Uterus (tissue), 2 donors: Measurements from ENCODE around the gene IFRD2.

Source experiments
- CTCF ChIP-seq, 4 experiments: fragments of 200-600 bp in 2 of 4; fragments of 450-650 bp in 2 of 4; sonication (generic) in 2 of 4; IDR thresholded peaks; one replicate each; pipeline ENCODE4 v1.5.1; 2016 to 2019; ENCODE audit warnings: antibody characterized with exemption in 4 of 4, mild to moderate bottlenecking in 2 of 4, moderate library complexity in 1 of 4
- POLR2A ChIP-seq, 2 donors: fragments of 450-650 bp; IDR thresholded peaks; one replicate each; pipeline ENCODE4 v1.6.1; 2016; ENCODE audit warnings: antibody characterized with exemption in 2 of 2, mild to moderate bottlenecking in 1 of 2, moderate library complexity in 1 of 2

GRCh38 chr3:50256978-50257890 lies 35.0 kb downstream of the IFRD2 start:
- TF ChIP-seq CTCF (IDR thresholded peaks at IDR 0.05) (peak in 2 of 4 experiments; percentile 17 to 19), POLR2A (IDR thresholded peaks at IDR 0.05) (no peak)
